Activated CD8-positive, alpha-beta memory T cell treated with anti-CD3 and anti-CD28 coated beads, Interleukin-2, amount 50 U/mL, for 1 hour (primary cell): ENCODE results near the gene TRERF1.
"Not testable (repeated sequence)": the region's sequence is repeated elsewhere in the genome, so short reads cannot be mapped to it uniquely, and the experiment has no call there.

ENCODE experiments used
- DNase-seq: peaks from one replicate; pipeline ENCODE4 v3.0.0-alpha.2; 2020; ENCODE audit errors: extremely low read depth

Gene TRERF1

DNA sequence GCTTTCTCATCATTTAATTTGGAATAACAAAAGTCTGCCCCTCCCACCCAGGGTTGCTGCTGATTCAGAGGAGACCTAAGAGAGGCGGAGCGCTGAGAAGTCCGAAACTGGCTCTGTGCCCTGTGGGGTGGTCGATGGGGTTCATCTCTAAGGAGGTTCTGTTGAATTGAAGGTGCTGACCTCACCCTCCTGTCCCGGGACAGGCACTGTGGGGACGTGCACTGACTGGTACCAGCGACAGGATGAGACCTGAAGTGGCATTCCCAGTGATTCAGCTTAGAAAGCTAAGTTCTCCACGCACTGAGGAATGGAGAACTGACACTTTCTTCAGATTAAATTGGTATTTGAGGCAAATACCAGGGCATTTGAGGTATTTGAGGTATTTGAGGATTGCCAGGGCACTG is 258.2 kb downstream of the TRERF1 start:
- DNase-seq, result no peak

- not testable (repeated sequence) for DNase-seq
Observed at GRCh38 chr6:42192385-42192784, 259.3 kb downstream of the TRERF1 start.

GRCh38 chr6:42190554-42191183 is 261.1 kb downstream of the TRERF1 start:
- DNase-seq, result no peak

GRCh38 chr6:42188406-42188805 is 263.3 kb downstream of the TRERF1 start:
- no peak for DNase-seq

- no peak for DNase-seq
Observed at GRCh38 chr6:42185597-42185996, 266.1 kb downstream of the TRERF1 start.

DNA sequence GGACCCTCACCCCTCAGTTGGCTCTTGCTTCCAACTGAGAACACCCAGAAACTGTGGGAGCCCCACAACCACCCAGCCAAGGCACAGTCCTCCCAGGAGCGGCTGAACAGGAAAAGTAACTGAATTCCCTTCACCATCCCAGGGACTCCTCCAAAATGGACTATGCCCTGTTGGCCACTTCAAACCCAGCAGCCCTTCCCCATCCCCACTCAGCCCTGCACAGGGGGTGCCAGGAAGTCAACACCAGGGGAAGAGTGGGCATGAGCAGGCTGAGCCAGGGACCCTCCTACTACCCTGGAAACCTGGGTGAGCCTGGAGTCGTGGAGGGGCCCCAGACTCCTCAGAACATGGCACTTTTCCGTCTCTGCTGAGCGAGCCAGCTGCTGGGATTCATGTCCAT is 267.3 kb downstream of the TRERF1 start:
- no peak for DNase-seq

- no peak for DNase-seq
Observed at GRCh38 chr6:42182101-42182500, 269.6 kb downstream of the TRERF1 start.

GRCh38 chr6:42179945-42180313 is 271.8 kb downstream of the TRERF1 start:
- no peak for DNase-seq

DNA sequence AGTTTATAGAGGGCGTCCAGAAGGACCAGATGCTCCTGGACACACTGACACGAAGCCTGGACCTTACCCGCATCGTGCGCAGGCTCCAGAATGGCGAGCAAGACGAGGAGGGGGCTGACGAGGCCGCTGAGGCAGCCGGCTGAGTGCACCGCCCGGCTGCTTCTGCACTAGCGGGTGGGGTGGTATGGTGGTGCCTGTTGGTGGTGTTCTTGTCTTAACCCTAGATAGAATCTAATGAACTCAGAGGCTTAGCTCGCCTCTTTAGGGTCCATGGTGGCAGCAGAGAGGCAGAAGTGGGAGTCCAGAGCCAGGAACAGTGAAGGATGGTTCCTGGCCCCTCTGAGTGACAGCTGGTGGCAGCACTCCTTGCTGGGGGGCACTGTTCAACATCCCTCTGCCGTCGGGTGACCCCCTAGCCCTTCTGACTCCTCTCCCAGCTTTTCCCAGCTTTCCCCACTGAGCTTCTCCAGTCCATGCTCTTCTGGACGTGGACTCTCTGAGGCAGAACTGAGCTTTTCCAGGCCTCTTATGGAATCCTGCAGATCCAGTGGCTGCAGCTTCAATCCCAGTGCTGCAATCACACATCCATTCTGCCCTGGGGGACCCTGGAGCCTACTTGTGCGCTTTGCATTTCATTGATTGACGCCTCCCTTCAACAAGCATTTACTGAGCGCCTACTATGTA is 272.3 kb downstream of the TRERF1 start:
- no peak for DNase-seq

DNA sequence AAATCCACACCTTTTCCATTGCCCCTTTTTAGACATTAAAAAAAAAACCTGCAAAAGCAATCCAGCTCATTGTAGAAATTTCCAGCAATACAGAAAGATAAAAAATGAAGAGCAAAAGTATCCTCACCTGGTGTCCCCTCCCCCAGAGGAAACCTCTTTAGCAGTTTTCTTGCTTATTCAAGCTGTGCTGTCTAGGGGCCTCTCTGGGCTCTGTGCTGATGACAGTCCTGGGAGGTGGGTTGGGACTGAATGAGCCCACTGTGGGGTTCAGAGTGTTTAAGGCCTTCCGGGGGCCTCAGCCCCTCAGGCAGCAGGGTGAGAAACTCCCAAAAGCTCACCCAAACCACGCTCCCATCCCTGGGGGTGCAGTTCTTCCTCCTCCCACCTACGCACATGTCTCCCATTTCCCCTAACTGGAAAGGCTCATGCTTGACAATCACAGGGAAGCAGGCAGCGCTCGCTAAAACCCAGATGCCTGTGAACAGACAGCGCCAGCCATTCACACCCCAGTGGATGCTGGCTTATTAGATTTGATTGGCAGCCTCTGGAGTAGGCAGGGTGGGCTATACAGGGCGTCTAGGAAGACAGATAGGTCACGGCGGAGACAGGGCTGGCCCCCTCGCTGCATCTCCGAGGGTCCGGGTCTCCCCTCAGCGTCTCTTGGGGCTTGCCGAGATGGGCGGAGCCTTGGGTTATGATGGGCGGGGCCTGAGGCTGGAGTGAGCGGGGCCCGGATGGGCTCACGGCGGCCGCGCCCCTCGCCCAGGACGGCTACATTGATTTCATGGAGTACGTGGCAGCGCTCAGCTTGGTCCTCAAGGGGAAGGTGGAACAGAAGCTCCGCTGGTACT is 274.0 kb downstream of the TRERF1 start:
- no peak for DNase-seq

DNA sequence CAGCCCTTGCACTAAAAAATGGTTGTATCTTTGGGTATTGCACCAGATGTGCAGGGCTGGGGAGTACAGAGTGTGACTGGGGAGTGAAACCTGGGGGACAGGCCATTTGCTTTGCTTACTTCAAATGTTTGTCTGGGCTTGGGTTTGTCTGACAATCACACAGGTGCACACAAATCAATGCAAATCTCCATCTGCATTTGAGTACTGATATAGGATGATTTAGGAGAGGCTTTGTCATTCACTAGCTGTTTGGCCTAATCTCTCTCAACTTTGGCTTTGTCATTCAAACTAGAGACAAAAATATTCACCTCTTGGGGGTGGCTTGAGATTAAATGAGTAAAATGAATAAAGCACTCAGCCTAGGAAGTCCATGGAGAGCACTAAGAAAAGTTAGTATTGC is 274.7 kb downstream of the TRERF1 start:
- DNase-seq, result no peak

- no peak for DNase-seq
Observed at GRCh38 chr6:42175860-42176259, 275.9 kb downstream of the TRERF1 start.
